GM12891 (cell line): ENCODE measurements around the gene GSTM4.

ENCODE experiments used
- PAX5 ChIP-seq: IDR thresholded peaks from 2 replicates; pipeline ENCODE4 v1.6.1; 2011; ENCODE audit warnings: low read length, moderate library complexity, mild to moderate bottlenecking; ENCODE audit not compliant: insufficient read depth, severe bottlenecking
- POLR2A ChIP-seq: IDR thresholded peaks from 2 replicates; pipeline ENCODE4 v1.6.1; 2011; ENCODE audit warnings: low read depth, low read length, control low read depth
- POLR2AphosphoS5 ChIP-seq: IDR thresholded peaks from 2 replicates; pipeline ENCODE4 v1.6.1; 2011; ENCODE audit warnings: low read depth, low read length, control low read depth
- SPI1 ChIP-seq: IDR thresholded peaks from 2 replicates; pipeline ENCODE4 v1.6.1; 2011; ENCODE audit warnings: low read depth, low read length, control low read depth
- TAF1 ChIP-seq: IDR thresholded peaks from 2 replicates; pipeline ENCODE4 v1.6.1; 2011; ENCODE audit warnings: low read depth, low read length, control low read depth

GRCh38 chr1:109641078-109641740 lies 14.7 kb upstream of the GSTM4 start:
- no peak for TF ChIP-seq SPI1
- no peak for TF ChIP-seq POLR2A
- TF ChIP-seq TAF1, result no peak
- TF ChIP-seq POLR2AphosphoS5, result no peak
- no peak for TF ChIP-seq PAX5
